Osteoblast (primary cell): ENCODE results near the gene CLCN5. TPM values are rescaled to one million over a fixed set of nuclear protein-coding genes. Genes with fewer than 3 reads are reported as not detected.

Experiments
- DNase-seq: peaks from one replicate; pipeline ENCODE4 v3.0.0; 2011; ENCODE audit warnings: low spot score, mixed read lengths; ENCODE audit not compliant: insufficient read length; ENCODE audit errors: missing footprints
- H2AFZ ChIP-seq: 2 replicates; pipeline ENCODE4 v1.6.0; 2011; ENCODE audit warnings: mild to moderate bottlenecking, low read length
- H3K27ac ChIP-seq: 2 replicates; pipeline ENCODE4 v1.5.1; 2011; ENCODE audit warnings: mild to moderate bottlenecking, low read depth, low read length, moderate library complexity
- H3K27me3 ChIP-seq: 2 replicates; pipeline ENCODE4 v1.6.0; 2012; ENCODE audit warnings: mild to moderate bottlenecking, control low read depth, inconsistent platforms, low read length, moderate library complexity; ENCODE audit not compliant: insufficient read depth
- H3K36me3 ChIP-seq: 2 replicates; pipeline ENCODE4 v1.5.1; 2011; ENCODE audit warnings: mild to moderate bottlenecking, low read length, control low read depth, moderate library complexity; ENCODE audit not compliant: insufficient read depth
- H3K4me1 ChIP-seq: 2 replicates; pipeline ENCODE4 v1.5.1; 2011; ENCODE audit warnings: mild to moderate bottlenecking, low read length, control low read depth, moderate library complexity; ENCODE audit not compliant: insufficient read depth
- H3K4me2 ChIP-seq: 2 replicates; pipeline ENCODE4 v1.6.0; 2011; ENCODE audit warnings: mild to moderate bottlenecking, low read length; ENCODE audit not compliant: insufficient read depth
- H3K4me3 ChIP-seq: fragments of 200-600 bp; sonication (generic); 3 replicates; pipeline ENCODE4 v1.5.1; 2012; ENCODE audit warnings: mild to moderate bottlenecking, low read length, inconsistent platforms; ENCODE audit not compliant: insufficient read depth
- H3K79me2 ChIP-seq: 2 replicates; pipeline ENCODE4 v1.6.0; 2012; ENCODE audit warnings: mild to moderate bottlenecking, low read length, control low read depth, inconsistent platforms; ENCODE audit not compliant: insufficient read depth
- H3K9me3 ChIP-seq: 2 replicates; pipeline ENCODE4 v1.5.1; 2011; ENCODE audit warnings: low read depth, low read length, control low read depth
- H4K20me1 ChIP-seq: 2 replicates; pipeline ENCODE4 v1.6.0; 2012; ENCODE audit warnings: mild to moderate bottlenecking, low read length, control low read depth; ENCODE audit not compliant: insufficient read depth
- CTCF ChIP-seq: IDR thresholded peaks from 2 replicates; pipeline ENCODE4 v1.5.1; 2011; ENCODE audit warnings: mild to moderate bottlenecking, low read depth, low read length, moderate library complexity; ENCODE audit errors: extremely low read depth
- total RNA-seq: library from RNA; depleted of rRNA; stranded (reverse); fragments of >200 nt; gene quantifications from 2 replicates; pipeline ENCODE4 v1.2.3, GENCODE V29; 2012

Gene CLCN5
- total RNA-seq, 1 donor: 13.0 TPM

GRCh38 chrX:50071494-50071893 is 149.1 kb downstream of the CLCN5 start:
- Histone ChIP-seq H3K4me1 (no peaks in the 10 kb centered on the region), H3K79me2 (no peaks in the 10 kb centered on the region), H3K36me3 (no peaks in the 10 kb centered on the region), H3K4me3 (no peak overlapping the region), H3K9me3 (no peaks in the 10 kb centered on the region), H3K27ac (no peak overlapping the region), H3K4me2 (no peak overlapping the region), H3K27me3 (no peaks in the 10 kb centered on the region), H4K20me1 (no peaks in the 10 kb centered on the region), H2AFZ (no peak overlapping the region)
- TF ChIP-seq CTCF: no peak
- no peak for DNase-seq

- H3K4me3 ChIP-seq: no peak overlapping the region
- no peaks in the 10 kb centered on the region for H3K4me1 ChIP-seq
- no peaks in the 10 kb centered on the region for H3K9me3 ChIP-seq
- H3K4me2 ChIP-seq: no peak overlapping the region
- H3K27ac ChIP-seq: no peak overlapping the region
- no peaks in the 10 kb centered on the region for H4K20me1 ChIP-seq
- TF ChIP-seq CTCF: no peak
- H3K79me2 ChIP-seq: no peaks in the 10 kb centered on the region
- no peak for DNase-seq
- no peak overlapping the region for H2AFZ ChIP-seq
- no peaks in the 10 kb centered on the region for H3K36me3 ChIP-seq
- H3K27me3 ChIP-seq: no peaks in the 10 kb centered on the region
Observed at GRCh38 chrX:50072110-50072509, 149.7 kb downstream of the CLCN5 start.

GRCh38 chrX:50073601-50074000 is 151.2 kb downstream of the CLCN5 start:
- Histone ChIP-seq H3K27me3 (no peaks in the 10 kb centered on the region), H2AFZ (no peak overlapping the region), H4K20me1 (no peaks in the 10 kb centered on the region), H3K4me1 (no peaks in the 10 kb centered on the region), H3K4me3 (no peak overlapping the region), H3K4me2 (no peak overlapping the region), H3K79me2 (no peaks in the 10 kb centered on the region), H3K9me3 (no peaks in the 10 kb centered on the region), H3K27ac (no peak overlapping the region), H3K36me3 (no peaks in the 10 kb centered on the region)
- no peak for TF ChIP-seq CTCF
- no peak for DNase-seq

GRCh38 chrX:50075630-50076339 is 153.4 kb downstream of the CLCN5 start:
- no peaks in the 10 kb centered on the region for H3K9me3 ChIP-seq
- H2AFZ ChIP-seq: no peak overlapping the region
- no peak overlapping the region for H3K27ac ChIP-seq
- TF ChIP-seq CTCF: no peak
- H3K4me1 ChIP-seq: no peaks in the 10 kb centered on the region
- no peaks in the 10 kb centered on the region for H3K36me3 ChIP-seq
- H3K4me2 ChIP-seq: no peak overlapping the region
- no peaks in the 10 kb centered on the region for H3K27me3 ChIP-seq
- DNase-seq: no peak
- no peaks in the 10 kb centered on the region for H3K79me2 ChIP-seq
- no peak overlapping the region for H3K4me3 ChIP-seq
- H4K20me1 ChIP-seq: no peaks in the 10 kb centered on the region
